Activated CD4-positive, alpha-beta T cell treated with anti-CD3 and anti-CD28 coated beads, Interleukin-2, amount 50 U/mL, for 48 hours (primary cell): ENCODE data around the gene PCCA.

ENCODE experiments used
- DNase-seq, 2 experiments: peaks; one replicate each; pipeline ENCODE4 v3.0.0-alpha.2; 2020

PCCA gene

GRCh38 chr13:100480676-100481075 is 391.8 kb downstream of the PCCA start:
- DNase-seq = no peak

DNA sequence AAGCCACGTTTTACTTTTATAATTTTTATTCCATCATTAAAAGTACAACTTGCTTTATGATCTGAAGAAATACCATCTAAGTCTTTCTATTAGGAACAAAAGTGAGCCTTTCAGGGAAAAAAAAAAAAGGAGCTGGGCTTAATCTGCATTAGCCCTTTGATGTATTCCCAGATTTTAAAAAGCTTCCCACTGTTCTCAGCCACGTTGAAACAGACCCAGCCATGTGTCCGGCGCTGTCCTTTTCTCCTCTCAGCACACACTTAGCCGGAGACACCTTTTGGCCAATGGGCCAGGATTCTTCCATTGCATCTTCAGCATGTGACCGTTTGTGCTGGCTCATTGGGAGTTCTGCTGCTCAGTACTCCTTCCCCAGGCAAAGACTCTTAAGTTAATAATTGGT is 394.2 kb downstream of the PCCA start:
- DNase-seq = no peak

GRCh38 chr13:100483841-100484381 is 395.0 kb downstream of the PCCA start:
- DNase-seq = no peak

DNA sequence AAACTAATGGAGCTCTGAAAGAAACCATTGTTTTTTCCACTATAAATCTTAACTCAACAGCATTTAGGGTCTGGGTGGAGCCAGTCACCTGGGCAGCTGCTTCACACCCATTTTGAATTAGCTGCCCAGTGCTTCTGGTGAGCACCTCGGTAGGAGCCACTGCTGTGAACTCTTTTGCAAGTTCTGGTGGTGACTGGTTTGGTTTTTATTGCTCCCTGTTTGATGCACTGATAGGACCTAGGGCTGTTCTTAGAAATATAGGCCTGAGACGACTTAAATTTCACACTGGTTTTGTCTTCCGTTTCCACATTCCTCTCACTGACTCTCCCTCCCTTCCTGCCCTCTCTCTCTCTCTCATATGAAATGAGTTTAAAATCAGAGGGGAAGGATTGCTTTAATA is 395.8 kb downstream of the PCCA start:
- DNase-seq = no peak

- no peak for DNase-seq
These were observed 396.4 kb downstream of the PCCA start for GRCh38 chr13:100485265-100485664.

DNA sequence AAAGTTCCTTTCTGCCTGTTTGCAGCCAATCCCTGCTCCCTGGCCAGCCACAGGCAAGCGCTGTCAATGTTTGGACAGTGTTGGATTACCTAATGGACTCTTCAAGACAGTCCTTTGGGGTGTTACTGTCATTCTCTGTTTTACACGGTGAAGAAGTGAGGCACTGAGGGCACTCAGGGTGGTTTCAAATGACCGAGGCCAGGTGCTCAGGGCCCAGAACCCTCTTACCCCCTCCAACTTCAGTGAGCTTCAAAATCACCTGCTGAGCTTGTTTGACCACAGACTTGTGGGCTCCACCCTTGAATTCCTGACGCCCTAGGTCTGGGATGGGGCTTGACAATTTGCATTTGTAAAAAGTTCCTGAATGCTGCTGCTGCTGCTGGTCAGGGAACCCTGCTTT is 401.8 kb downstream of the PCCA start:
- DNase-seq = no peak

DNA sequence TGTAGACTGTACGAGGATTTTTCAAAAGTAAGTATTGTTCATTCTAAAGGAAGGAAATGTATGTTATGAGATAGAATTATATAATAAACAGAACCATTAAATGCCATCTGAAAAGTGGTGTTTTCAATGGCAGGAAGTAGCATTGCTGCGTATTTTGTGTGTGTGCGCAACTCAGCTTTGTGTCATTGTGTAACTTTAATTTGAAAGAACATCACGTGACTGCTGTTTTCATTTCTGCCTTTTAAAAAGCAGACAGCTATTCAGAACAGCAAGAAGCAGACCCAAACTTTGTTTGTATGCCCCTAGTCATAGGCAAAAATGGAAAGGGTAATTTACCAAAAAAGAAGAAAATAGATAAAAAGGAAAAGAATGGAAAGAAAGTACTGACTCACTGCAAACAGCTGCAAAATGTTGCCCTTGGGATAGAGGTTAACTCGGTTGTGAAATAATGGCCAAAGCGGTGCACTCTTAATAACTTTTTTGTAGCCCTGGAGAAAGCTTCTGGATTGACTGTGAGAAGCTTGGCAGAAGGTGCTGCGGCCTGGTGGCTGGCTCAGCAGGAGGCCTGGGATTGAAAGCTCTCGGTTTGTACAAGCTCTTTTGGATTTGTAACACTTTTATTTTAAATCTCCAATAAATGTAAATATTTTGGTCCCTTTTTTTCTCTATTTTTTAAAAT is 402.4 kb downstream of the PCCA start:
- no peak for DNase-seq

DNA sequence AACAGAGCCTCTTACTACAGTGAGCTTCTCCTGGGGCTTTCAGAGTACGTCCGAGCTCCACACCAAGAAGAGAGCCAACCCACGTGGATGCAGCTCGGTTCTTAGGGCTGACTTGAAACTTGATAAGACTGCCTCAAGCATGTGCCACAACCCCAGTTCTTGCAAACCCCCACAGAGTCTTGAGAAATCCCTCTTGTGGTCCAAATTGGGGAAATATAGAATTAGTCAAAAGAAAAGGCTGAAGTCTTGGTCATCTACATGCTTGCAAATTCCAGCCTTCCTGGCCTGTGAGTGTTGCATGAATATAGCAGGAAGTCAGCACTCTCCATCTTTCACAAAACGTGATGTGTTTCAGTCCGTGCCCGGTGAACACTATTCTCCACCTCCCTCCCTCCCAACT is 404.5 kb downstream of the PCCA start:
- no peak for DNase-seq

- no peak for DNase-seq
These were observed 406.6 kb downstream of the PCCA start for GRCh38 chr13:100495455-100495854.

GRCh38 chr13:100497389-100497788 is 408.5 kb downstream of the PCCA start:
- DNase-seq = no peak

DNA sequence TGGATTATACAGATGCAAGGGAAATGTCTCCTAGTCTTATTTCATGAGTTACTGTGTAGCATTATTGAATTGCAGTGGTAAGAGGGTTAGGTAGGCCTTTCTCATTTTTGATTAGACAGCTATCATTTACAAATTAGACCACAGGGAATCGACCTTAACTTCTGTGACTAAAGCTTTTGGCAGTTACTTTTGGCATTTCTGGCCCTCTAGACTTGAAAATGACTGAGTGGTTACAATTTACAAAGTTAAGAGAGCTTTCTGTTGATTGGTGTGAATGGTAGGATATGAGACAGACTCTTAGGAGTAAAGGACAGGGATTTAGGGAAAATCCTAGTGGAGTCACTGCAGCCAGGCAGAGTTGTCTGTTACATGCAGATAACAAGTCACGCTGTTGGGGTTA is 413.6 kb downstream of the PCCA start:
- DNase-seq = no peak

DNA sequence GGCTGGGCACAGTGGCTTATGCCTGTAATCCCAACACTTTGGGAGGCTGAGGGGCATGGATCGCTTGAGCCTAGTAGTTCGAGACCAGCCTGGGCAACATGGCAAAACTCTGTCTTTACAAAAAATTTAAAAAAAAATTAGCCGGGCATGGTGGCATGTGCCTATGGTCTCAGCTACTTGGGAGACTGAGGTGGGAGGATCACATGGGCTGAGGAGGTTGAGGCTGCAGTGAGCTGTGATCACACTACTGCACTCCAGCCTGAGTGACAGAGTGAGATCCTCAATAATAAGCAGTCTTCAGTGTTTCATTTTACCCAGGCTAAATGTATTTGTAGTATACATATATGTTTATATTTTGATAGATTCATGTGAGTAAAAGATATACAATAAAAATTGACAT is 414.7 kb downstream of the PCCA start:
- no peak for DNase-seq

DNA sequence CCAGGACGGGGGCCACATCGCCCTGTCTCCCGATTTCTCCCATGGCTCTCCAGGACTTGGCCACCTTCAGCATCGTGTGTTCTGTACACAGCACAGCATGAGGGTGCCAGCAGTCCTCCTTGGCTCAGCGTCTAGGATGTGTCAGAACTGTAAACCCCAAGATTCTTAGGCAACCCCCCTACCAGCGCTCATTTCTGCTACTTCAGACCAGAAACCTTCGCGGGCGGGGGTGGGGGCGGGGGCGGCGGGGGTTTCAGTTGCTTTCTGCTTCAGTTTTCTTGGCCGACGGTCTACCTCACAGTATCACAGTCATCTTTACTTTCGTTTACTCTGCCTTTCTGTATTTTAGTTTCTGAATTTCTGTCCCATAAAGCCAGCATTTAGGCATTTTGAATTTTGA is 417.3 kb downstream of the PCCA start:
- DNase-seq = peak; percentile 41 to 56

- DNase-seq = no peak
These were observed 417.9 kb downstream of the PCCA start for GRCh38 chr13:100506600-100507422.

GRCh38 chr13:100508455-100508854 is 419.6 kb downstream of the PCCA start:
- DNase-seq = no peak

DNA sequence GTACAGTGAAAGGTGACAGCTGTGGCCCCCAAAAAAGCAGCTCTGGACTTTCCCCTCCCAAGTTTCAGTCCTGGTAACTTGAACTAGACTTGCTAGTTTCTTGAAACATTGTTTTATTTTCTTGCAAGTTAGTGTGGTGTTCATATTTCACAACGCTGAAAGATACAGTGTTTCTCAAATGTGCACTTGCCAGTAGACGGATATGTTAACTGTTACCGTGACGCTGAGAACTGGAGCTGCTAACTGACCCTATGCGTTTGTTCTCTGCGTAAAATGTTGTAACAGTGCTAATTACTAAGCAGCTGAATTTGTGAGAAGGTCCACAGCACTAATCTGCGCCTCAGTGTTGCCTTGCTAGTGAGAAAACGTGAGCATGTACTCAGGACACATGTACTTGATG is 420.1 kb downstream of the PCCA start:
- DNase-seq = no peak

GRCh38 chr13:100510208-100510957 is 421.5 kb downstream of the PCCA start:
- DNase-seq = no peak

DNA sequence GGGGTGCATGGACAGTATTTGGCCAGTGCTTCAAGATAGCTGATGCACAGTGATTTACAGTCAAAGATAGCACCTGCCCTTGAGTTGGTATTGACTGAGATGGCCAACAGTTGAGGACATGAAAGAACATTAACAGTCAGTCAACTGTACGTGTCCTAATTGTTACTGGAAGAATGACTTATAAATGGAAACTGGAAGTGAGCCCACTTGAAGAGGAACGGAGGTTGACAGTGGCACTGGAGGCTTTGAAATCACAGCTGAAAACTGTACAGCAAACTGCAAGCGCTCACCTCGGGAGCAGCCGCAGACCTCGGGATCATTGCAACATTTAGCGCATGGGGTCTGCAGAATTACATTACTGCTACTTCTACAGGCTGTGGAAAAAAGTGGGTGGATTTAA is 422.6 kb downstream of the PCCA start:
- no peak for DNase-seq

DNA sequence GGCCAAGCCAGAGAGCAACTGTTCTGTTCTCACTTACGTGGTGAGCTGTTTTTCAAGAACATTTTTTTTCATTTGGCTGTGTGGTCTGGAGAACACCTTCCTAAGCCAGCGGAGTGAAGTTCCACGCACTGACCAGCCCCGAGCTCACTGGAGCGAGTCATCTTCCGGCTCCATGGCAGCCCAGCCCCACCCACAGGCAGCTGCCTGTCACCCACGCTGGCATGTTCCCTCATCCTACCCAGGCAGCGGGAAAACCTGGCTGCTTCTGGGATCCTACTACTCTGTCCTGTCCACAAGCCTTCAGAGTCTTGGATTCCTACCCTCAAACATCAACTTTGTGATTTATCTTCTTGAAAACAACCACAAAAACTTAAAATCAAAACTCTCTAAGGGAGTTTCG is 423.5 kb downstream of the PCCA start:
- DNase-seq = no peak

- DNase-seq = no peak
These were observed 424.3 kb downstream of the PCCA start for GRCh38 chr13:100513171-100513570.

- no peak for DNase-seq
These were observed 425.2 kb downstream of the PCCA start for GRCh38 chr13:100513987-100514670.

- DNase-seq = peak; percentile 75 to 78
These were observed 426.0 kb downstream of the PCCA start for GRCh38 chr13:100514788-100515409.
